Heart left ventricle (tissue), 16 donors: ENCODE data around the gene MMAB. TPM values are rescaled to one million over a fixed set of nuclear protein-coding genes. Genes with fewer than 3 reads are reported as not detected.

Source experiments
- ATAC-seq, 4 donors: fragments of 200-7000 bp; cut with Tn5 transposase; one replicate each; pipeline ENCODE4 v1.9.1; 2020 to 2022; ENCODE audit warnings: moderate library complexity in 4 of 4, mild to moderate bottlenecking in 3 of 4, moderate number of reproducible peaks in 1 of 4
- DNase-seq, 5 donors: peaks; one replicate each; pipeline ENCODE4 v3.0.0-alpha.2; 2020
- H3K27ac ChIP-seq, 12 donors: fragments of 200-600 bp; sonication (generic) in 4 of 12; one replicate each; pipeline versions ENCODE4 v1.5.0 to v1.8.0; 2016 to 2022; ENCODE audit warnings: mild to moderate bottlenecking in 2 of 12
- H3K27me3 ChIP-seq, 9 donors: fragments of 200-600 bp; sonication (generic) in 2 of 9; one replicate each; pipeline versions ENCODE4 v1.5.1 to v1.8.0; 2016 to 2022; ENCODE audit warnings: mild to moderate bottlenecking in 3 of 9
- H3K36me3 ChIP-seq, 9 donors: fragments of 200-600 bp; sonication (generic) in 2 of 9; one replicate each; pipeline versions ENCODE4 v1.5.0 to v1.8.0; 2018 to 2022; ENCODE audit warnings: mild to moderate bottlenecking in 2 of 9
- H3K4me1 ChIP-seq, 12 donors: fragments of 200-600 bp; sonication (generic) in 4 of 12; one replicate each; pipeline versions ENCODE4 v1.5.0 to v1.8.0; 2016 to 2022; ENCODE audit warnings: mild to moderate bottlenecking in 3 of 12
- H3K4me3 ChIP-seq, 12 donors: fragments of 200-600 bp; sonication (generic) in 4 of 12; one replicate each; pipeline versions ENCODE4 v1.5.0 to v1.8.0; 2017 to 2022; ENCODE audit warnings: mild to moderate bottlenecking in 9 of 12, moderate library complexity in 4 of 12
- H3K9me3 ChIP-seq, 12 donors: fragments of 200-600 bp; sonication (generic) in 4 of 12; one replicate each; pipeline versions ENCODE4 v1.5.0 to v1.8.0; 2016 to 2022; ENCODE audit warnings: mild to moderate bottlenecking in 1 of 12
- CTCF ChIP-seq, 12 donors: fragments of 200-600 bp; sonication (generic) in 4 of 12; IDR thresholded peaks; one replicate each; pipeline versions ENCODE4 v1.5.0 to v1.8.0; 2018 to 2022; ENCODE audit warnings: antibody characterized with exemption in 12 of 12, mild to moderate bottlenecking in 5 of 12
- POLR2A ChIP-seq, 2 donors: fragments of 450-650 bp; IDR thresholded peaks; one replicate each; pipeline ENCODE4 v1.6.1; 2017; ENCODE audit warnings: antibody characterized with exemption in 2 of 2, mild to moderate bottlenecking in 2 of 2, moderate library complexity in 2 of 2
- WGBS, 4 donors: extraction: QIAGEN DNeasy Blood & Tissue Kit in 2 of 4; methylation state at CpG; one replicate each; pipeline versions ENCODE4 v1.1.5 to v1.1.7; 2013 to 2018; 5-methylcytosine and 5-hydroxymethylcytosine counted together
- intact Hi-C, 10 donors: fragments of 100-400 bp; cut with DNase I; formaldehyde crosslinking; loops; one replicate each; pipeline versions ENCODE4 v1.11.1 to v1.14.2; 2022
- polyA plus RNA-seq, 2 donors: library from polyadenylated mRNA; stranded (reverse); fragments of 200-250 nt; gene quantifications; one replicate each; pipeline ENCODE4 v1.2.3, GENCODE V29; 2013
- total RNA-seq, 9 donors: library from RNA; depleted of rRNA in 2 of 9; stranded (reverse); fragments of >200 nt in 2 of 9; fragmentation: NEBNext Ultra II Directional in 3 of 9; extraction: Animal tissue kit (Norgen Biotek cat#: 25700) in 3 of 9; gene quantifications; one replicate each; pipeline versions ENCODE4 v1.1.0 to v1.2.4, GENCODE V29; 2016 to 2023
- donor health status: ischemic (EF 13 %, LVEDD 7.1; RV severe dilation, severe dysfunction).
- donor health status: healthy with polysubstance abuse.
- donor health status: DM: no; HTN: yes; CAD: no.
- donor health status: DM: no; HTN: no; CAD: no.
- donor health status: ischemic (EF 25% LVEDD 6.9; RV normal size, moderate dysfunction).
- donor health status: ischemic (EF 25% LVEDD 5.7; RV mildly dilated, moderate dysfunction).
- donor health status: healthy.
- donor health status: DM: yes; HTN: yes; CAD: no.
- donor health status: ischemic (EF 35%, LVEDD 5.7; RV mildly dilated, moderate dysfunction).
- donor health status: nonischemic (EF 11% LVEDD 7.7; RV severe dilation, severe dysfunction).
- donor health status: DM: yes; HTN: yes; CAD: no.
- donor health status: PGD.
- donor health status: ischemic (EF 29% LVEDD 5.4; RV normal size, mild dysfunction).
- donor health status: nonischemic (EF 23%, LVEDD 6.1; RV moderate dilation, normal function).

Gene MMAB
- total and polyA plus RNA-seq, 11 donors: 29.5 to 43.4 (median 34.5) TPM

- 84 to 88% (median 86%) methylated on average over 8 of the region's 8 CpGs for whole genome bisulfite sequencing, 4 donors
- no peak for TF ChIP-seq CTCF (IDR thresholded peaks at IDR 0.05)
- no peak for TF ChIP-seq POLR2A (IDR thresholded peaks at IDR 0.05)
- ATAC-seq (no peak), DNase-seq (no peak)
- H3K4me1 ChIP-seq: peaks cover 0 to 4% (median 0%) of the 10 kb centered on the region in 12 donors
- no peak overlapping the region for H3K4me3 ChIP-seq
- no peaks in the 10 kb centered on the region for H3K36me3 ChIP-seq
- H3K27me3 ChIP-seq: peaks cover 0 to 13% (median 0%) of the 10 kb centered on the region in 9 donors
- H3K9me3 ChIP-seq: no peaks in the 10 kb centered on the region
- intact Hi-C loops: no loop called here
- no peak overlapping the region for H3K27ac ChIP-seq
Measured at GRCh38 chr12:109619002-109619604, 45.8 kb upstream of the MMAB start.

GRCh38 chr12:109618082-109618481 lies 44.8 kb upstream of the MMAB start:
- Histone ChIP-seq H3K9me3 (no peaks in the 10 kb centered on the region), H3K27ac (no peak overlapping the region), H3K4me3 (no peak overlapping the region), H3K36me3 (no peaks in the 10 kb centered on the region), H3K4me1 (peaks cover 0 to 4% (median 0%) of the 10 kb centered on the region in 12 donors), H3K27me3 (peaks cover 0 to 13% (median 3%) of the 10 kb centered on the region in 9 donors)
- intact Hi-C loops: no loop called here
- DNase-seq (no peak), ATAC-seq (no peak)
- TF ChIP-seq POLR2A (IDR thresholded peaks at IDR 0.05) (no peak), CTCF (IDR thresholded peaks at IDR 0.05) (no peak)
- 82 to 88% (median 87%) methylated on average over 4 to 5 of the region's 5 CpGs for WGBS, 4 donors

GRCh38 chr12:109617491-109617890 lies 44.2 kb upstream of the MMAB start:
- intact Hi-C loops: no loop called here
- 75 to 86% (median 78%) methylated on average over 10 of the region's 10 CpGs for WGBS, 4 donors

GRCh38 chr12:109615556-109616229 lies 42.4 kb upstream of the MMAB start:
- 63 to 71% (median 67%) methylated on average over 14 of the region's 14 CpGs for WGBS, 4 donors
- H3K4me1 ChIP-seq: no peaks in the 10 kb centered on the region
- intact Hi-C loops: no loop called here
- no peak for ATAC-seq
- peaks cover 0 to 30% (median 3%) of the 10 kb centered on the region in 9 donors for H3K27me3 ChIP-seq
- DNase-seq: no peak
- H3K27ac ChIP-seq: no peak overlapping the region
- H3K9me3 ChIP-seq: no peaks in the 10 kb centered on the region
- no peak overlapping the region for H3K4me3 ChIP-seq
- H3K36me3 ChIP-seq: no peaks in the 10 kb centered on the region
- no peak for TF ChIP-seq CTCF (IDR thresholded peaks at IDR 0.05)
- no peak for TF ChIP-seq POLR2A (IDR thresholded peaks at IDR 0.05)

More at GRCh38 chr12:109617491-109617890, 44.2 kb upstream of the MMAB start:
- ATAC-seq: no peak
- Histone ChIP-seq H3K9me3 (no peaks in the 10 kb centered on the region), H3K36me3 (no peaks in the 10 kb centered on the region), H3K4me1 (peaks cover 0 to 4% (median 0%) of the 10 kb centered on the region in 12 donors), H3K4me3 (no peak overlapping the region), H3K27me3 (peaks cover 0 to 19% (median 3%) of the 10 kb centered on the region in 9 donors), H3K27ac (no peak overlapping the region)
- DNase-seq: no peak
- no peak for TF ChIP-seq POLR2A (IDR thresholded peaks at IDR 0.05)
